Measurements from ENCODE around the gene SYNDIG1. TPM values are rescaled to one million over a fixed set of nuclear protein-coding genes. Genes with fewer than 3 reads are reported as not detected.

Gene SYNDIG1
- total and polyA plus RNA-seq, 2 of the 4 experiments (the other 2 are of a cell fraction) = not detected

- DNase-seq = no peak
- Histone ChIP-seq H3K4me2 (ENCODE audit: low read depth, low read length) (no peak overlapping the region), H4K20me1 (ENCODE audit: insufficient read depth, low read length) (no peaks in the 10 kb centered on the region), H3K14ac (replicated peaks; ENCODE audit: low read depth, low read length) (no peak overlapping the region), H2AFZ (replicated peaks; ENCODE audit: low read length, poor library complexity) (no peak overlapping the region), H3K4ac (ENCODE audit: low read depth, low read length) (no peak overlapping the region), H2BK15ac (ENCODE audit: low read depth, low read length) (no peak overlapping the region), H3K23ac (ENCODE audit: low read depth, low read length) (no peak overlapping the region), H2AK9ac (replicated peaks; ENCODE audit: low read depth, low read length, poor library complexity) (no peak overlapping the region), H2BK20ac (ENCODE audit: low read depth, low read length) (no peak overlapping the region), H3K9ac (ENCODE audit: low read depth, low read length) (no peak overlapping the region), H2BK120ac (ENCODE audit: low read depth, low read length) (no peak overlapping the region), H4K5ac (ENCODE audit: low read depth, low read length) (no peak overlapping the region), H3K79me1 (ENCODE audit: low read depth in 1 of 2, low read length in 2 of 2) (no peaks in the 10 kb centered on the region), H4K91ac (ENCODE audit: insufficient read depth, low read depth, low read length) (no peak overlapping the region), H3K27ac (ENCODE audit: insufficient read depth, low read length) (no peak overlapping the region), H3K36me3 (ENCODE audit: control insufficient read depth, insufficient read depth, low read length) (no peaks in the 10 kb centered on the region), H2AK5ac (ENCODE audit: low read depth, low read length) (no peak overlapping the region), H3K9me3 (ENCODE audit: control insufficient read depth, insufficient read depth, low read length) (no peaks in the 10 kb centered on the region), H4K8ac (ENCODE audit: low read depth in 2 of 2, low read length in 2 of 2) (no peak overlapping the region), H3K27me3 (ENCODE audit: control insufficient read depth, insufficient read depth, low read length) (0 out of 2 replicates have a peak, but pooled peaks cover 3% of the 10 kb centered on the region), H3K56ac (ENCODE audit: extremely low read depth, insufficient read depth, low read length) (no peak overlapping the region), H3K18ac (ENCODE audit: low read depth, low read length) (no peak overlapping the region), H3K9me1 (ENCODE audit: insufficient read depth, low read length) (no peaks in the 10 kb centered on the region), H2BK5ac (ENCODE audit: low read depth, low read length, poor library complexity, severe bottlenecking) (no peak overlapping the region), H3K4me3 (ENCODE audit: insufficient read depth, low read depth, low read length) (no peak overlapping the region), H3K4me1 (ENCODE audit: control insufficient read depth, insufficient read depth, low read length) (no peaks in the 10 kb centered on the region)
- BruUV-seq (replicated peaks) = no TSS peak
- intact Hi-C loops (cut with micrococcal nuclease) = no loop called here
- dilution Hi-C loops (cut with HindIII; ENCODE audit: low sequenced_read_pairs, unreplicated experiment) = no loop called here
- POLR2A ChIA-PET (ENCODE audit: unreplicated experiment) = no interaction called here
- in situ Hi-C loops (cut with MboI; ENCODE audit: low sequenced_read_pairs) = no loop called here
- WGBS, 2 experiments (ENCODE audit: extremely low coverage in 2 of 2, insufficient read length in 1 of 2) = 57% methylated on average over 2 of the region's 3 CpGs; no CpG with 5 or more reads in 1 of the 2 experiments
- no peak for ATAC-seq (ENCODE audit: low read depth)
- CTCF ChIA-PET = no interaction called here
- TF ChIP-seq BHLHE40 (IDR thresholded peaks at IDR 0.05; ENCODE audit: low read depth, low read length) = no peak
- TF ChIP-seq FOS (IDR thresholded peaks at IDR 0.05; ENCODE audit: low read depth, low read length) = no peak
- no peak for TF ChIP-seq RCOR1 (IDR thresholded peaks at IDR 0.05; ENCODE audit: insufficient replicate concordance, low read length)
- no peak for TF ChIP-seq POLR2A (IDR thresholded peaks at IDR 0.05; ENCODE audit: low read depth, low read length)
- no peak for TF ChIP-seq CEBPB (IDR thresholded peaks at IDR 0.05; ENCODE audit: low read depth, low read length)
- TF ChIP-seq SMC3 (IDR thresholded peaks at IDR 0.05; ENCODE audit: low read depth, low read length) = no peak
- TF ChIP-seq CHD1 (IDR thresholded peaks at IDR 0.05; ENCODE audit: low read depth, low read length) = no peak
- no peak for TF ChIP-seq NFE2L2 (IDR thresholded peaks at IDR 0.05; ENCODE audit: low read depth, low read length)
- no peak for TF ChIP-seq CTCF (conservative IDR thresholded peaks at IDR 0.05; ENCODE audit: low read depth, low read length)
- no peak for TF ChIP-seq MAFK (IDR thresholded peaks at IDR 0.05; ENCODE audit: low read depth, low read length)
- no peak for TF ChIP-seq RFX5 (IDR thresholded peaks at IDR 0.05; ENCODE audit: low read depth, low read length)
- no peak for TF ChIP-seq USF2 (IDR thresholded peaks at IDR 0.05; ENCODE audit: low read depth, low read length)
- no peak for TF ChIP-seq ELK1 (IDR thresholded peaks at IDR 0.05; ENCODE audit: borderline replicate concordance, low read depth, low read length)
- TF ChIP-seq MXI1 (IDR thresholded peaks at IDR 0.05; ENCODE audit: borderline replicate concordance, low read depth, low read length) = no peak
- no peak for TF ChIP-seq MAZ (IDR thresholded peaks at IDR 0.05; ENCODE audit: borderline replicate concordance, low read depth, low read length)
- TF ChIP-seq RAD21 (IDR thresholded peaks at IDR 0.05; ENCODE audit: low read length) = no peak
These were observed 13.0 kb upstream of the SYNDIG1 start for GRCh38 chr20:24456398-24456781.

All from IMR-90 (cell line).